LNCaP clone FGC (cell line): Measurements from ENCODE around the gene ILF2.
"Not testable (repeated sequence)": the region's sequence is repeated elsewhere in the genome, so short reads cannot be mapped to it uniquely, and the experiment has no call there.

Source experiments
- DNase-seq: peaks from one replicate; pipeline ENCODE4 v3.0.0-alpha.2; 2011; ENCODE audit warnings: low read depth
- H3K4me3 ChIP-seq: 2 replicates; pipeline ENCODE4 v1.5.1; 2011; ENCODE audit warnings: mild to moderate bottlenecking, low read depth, low read length, control low read depth
- CTCF ChIP-seq: IDR thresholded peaks from 2 replicates; pipeline ENCODE4 v1.5.1; 2012; ENCODE audit warnings: mild to moderate bottlenecking; ENCODE audit not compliant: control insufficient read depth, insufficient read depth; ENCODE audit errors: extremely low read depth

Gene ILF2

DNA sequence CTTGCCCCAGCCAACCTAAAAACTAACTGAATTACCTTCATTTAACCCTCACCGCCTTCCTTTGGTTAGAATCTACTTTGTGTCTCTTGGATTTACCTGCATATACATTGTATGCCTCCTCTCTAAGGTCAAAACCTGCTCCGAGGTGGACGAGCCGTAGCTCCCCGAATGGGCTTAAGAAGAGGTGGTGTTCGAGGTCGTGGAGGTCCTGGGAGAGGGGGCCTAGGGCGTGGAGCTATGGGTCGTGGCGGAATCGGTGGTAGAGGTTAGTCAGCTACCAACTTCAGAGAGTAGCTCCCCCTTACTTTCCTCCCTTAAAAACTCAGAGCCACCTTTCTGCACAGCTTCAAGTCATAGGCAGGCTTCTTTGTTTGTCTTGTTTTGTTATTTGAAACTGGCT, 27.7 kb downstream of the ILF2 start:
- no peak for TF ChIP-seq CTCF
- H3K4me3 ChIP-seq = no peak overlapping the region

GRCh38 chr1:153642161-153642560, 28.6 kb downstream of the ILF2 start:
- TF ChIP-seq CTCF = no peak
- no peak overlapping the region for H3K4me3 ChIP-seq

More for the DNA sequence above, 27.7 kb downstream of the ILF2 start:
- no peak for DNase-seq

GRCh38 chr1:153640861-153641260, 29.9 kb downstream of the ILF2 start:
- no peak overlapping the region for H3K4me3 ChIP-seq
- DNase-seq = no peak
- no peak for TF ChIP-seq CTCF

More at GRCh38 chr1:153642161-153642560, 28.6 kb downstream of the ILF2 start:
- DNase-seq = no peak

- DNase-seq, H3K4me3 ChIP-seq: not testable (repeated sequence)
Measured at GRCh38 chr1:153640213-153640612, 30.6 kb downstream of the ILF2 start.

DNA sequence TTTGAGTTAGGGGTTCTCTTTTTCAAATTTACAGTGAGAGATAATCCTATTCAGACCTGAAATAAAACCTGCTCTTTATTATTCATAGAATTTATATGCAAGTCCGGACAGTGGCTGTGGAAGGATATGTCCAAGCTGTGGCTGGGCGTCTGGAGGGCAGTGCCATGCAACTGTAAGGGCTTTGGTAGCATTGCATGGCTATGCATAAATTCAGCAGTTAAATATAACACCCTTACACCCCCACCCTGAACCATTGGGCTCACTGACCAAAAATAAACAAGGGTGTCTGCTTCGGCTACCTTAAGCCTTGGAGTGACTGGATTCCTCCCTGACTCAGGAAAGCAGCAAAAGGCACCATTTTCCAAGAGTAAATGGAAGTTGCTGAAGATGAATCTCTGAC, 31.5 kb downstream of the ILF2 start:
- DNase-seq = no peak
- no peak overlapping the region for H3K4me3 ChIP-seq
- TF ChIP-seq CTCF = no peak

DNA sequence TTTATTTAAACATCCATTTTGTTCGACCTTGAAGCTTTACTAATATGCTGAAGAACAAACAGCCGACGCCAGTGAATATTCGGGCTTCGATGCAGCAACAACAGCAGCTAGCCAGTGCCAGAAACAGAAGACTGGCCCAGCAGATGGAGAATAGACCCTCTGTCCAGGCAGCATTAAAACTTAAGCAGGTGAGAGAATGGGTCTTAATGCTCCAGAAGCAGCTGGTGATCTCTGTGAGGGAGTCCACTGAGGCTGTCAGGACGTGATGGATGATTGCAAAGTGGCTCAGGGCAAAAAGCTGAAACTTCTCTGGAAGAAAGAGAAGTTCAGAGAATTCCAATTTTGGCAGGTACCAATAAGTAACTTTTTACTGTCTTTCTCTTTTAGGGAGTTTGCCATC, 32.5 kb downstream of the ILF2 start:
- DNase-seq = no peak
- TF ChIP-seq CTCF = no peak
- H3K4me3 ChIP-seq = no peak overlapping the region

GRCh38 chr1:153636312-153636711, 34.5 kb downstream of the ILF2 start:
- no peak for DNase-seq
- H3K4me3 ChIP-seq = no peak overlapping the region
- TF ChIP-seq CTCF = no peak
